H54 (cell line): ENCODE measurements around the gene TMED4.

Experiments
- DNase-seq: peaks from one replicate; pipeline ENCODE4 v3.0.0; 2011; ENCODE audit warnings: low spot score, mixed read lengths; ENCODE audit not compliant: insufficient read length
- FAIRE-seq: peaks from 3 replicates; lab custom pipeline; 2011; peaks lifted over from hg19 to GRCh38; lab: Jason Lieb, UNC
- POLR2A ChIP-seq: IDR thresholded peaks from 2 replicates; pipeline ENCODE4 v1.6.1; 2011; ENCODE audit warnings: low read depth, mild to moderate bottlenecking, low read length

The TMED4 gene

DNA sequence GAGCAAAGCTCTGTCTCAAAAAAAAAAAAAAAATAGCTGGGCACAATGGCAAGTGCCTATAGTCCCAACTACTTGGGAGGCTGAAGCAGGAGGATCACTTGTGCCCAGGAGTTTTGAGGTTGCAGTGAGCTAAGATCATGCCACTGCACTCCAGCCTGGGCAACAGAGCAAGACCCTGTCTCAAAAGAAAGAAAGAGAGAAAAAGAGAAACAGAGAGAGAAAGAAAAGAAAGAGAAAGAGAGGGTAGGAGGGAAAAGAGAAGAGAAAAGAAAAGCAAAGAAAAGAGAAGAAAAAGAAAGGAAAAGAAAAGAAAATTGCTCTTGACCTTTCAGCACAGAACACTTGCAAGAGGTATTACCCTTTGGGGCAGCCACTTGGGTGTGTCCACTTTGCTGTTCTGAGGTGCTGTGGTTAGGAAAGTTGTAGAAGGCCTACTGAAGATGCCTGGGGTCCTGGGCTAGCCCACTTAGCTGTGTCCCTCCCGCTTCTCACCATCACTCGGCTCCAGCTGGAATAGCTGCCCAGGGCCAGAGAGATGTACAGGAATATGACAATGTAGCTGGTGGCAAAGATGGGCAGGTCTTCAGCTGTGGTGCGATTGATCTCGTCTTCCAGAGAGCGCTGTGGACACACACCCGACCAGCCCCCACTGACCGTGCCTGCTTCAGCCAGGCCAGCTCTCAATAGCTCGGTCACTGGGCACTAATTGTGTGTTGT, 46.5 kb downstream of the TMED4 start:
- no peak for FAIRE-seq
- DNase-seq, result no peak
- TF ChIP-seq POLR2A, result no peak

DNA sequence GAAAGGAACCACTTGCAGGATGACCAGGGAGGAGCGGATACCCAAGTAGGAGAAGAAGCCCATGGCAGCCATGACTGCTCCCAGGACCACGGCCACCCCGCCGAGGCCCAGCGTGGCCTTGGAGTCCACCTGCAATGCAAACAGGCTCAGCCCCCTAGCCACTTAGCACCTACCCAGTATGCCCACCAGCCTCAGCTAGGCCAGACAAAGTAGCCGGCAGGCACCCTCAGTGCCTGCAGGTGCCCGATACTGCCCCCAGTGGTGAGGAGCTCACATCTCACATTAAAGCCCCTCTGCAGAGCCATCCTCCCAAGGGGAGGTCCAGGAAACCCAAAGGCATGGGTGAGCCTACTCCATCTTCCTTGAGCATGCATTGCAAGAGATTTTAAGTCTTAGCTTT, 47.5 kb downstream of the TMED4 start:
- DNase-seq, result peak; percentile 94
- no peak for FAIRE-seq
- TF ChIP-seq POLR2A, result no peak

DNA sequence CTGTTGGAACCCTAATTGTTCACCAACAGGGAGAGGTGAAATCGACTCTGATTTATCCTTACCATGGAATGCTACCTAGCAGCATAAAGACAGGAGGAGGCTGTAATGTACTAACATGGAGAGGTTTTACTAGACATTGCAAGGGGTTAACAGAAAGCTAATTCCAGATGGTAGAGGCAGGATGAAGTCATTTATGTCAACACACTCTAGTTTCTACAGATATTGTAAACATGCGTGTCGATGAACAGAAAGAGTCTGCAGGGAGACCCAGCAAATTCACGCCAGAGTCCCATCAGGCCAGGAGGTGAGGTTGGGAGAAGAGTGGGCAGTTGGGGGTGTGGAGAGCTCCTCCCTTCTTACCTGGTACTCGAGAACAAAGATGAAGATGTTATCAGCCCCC, 47.9 kb downstream of the TMED4 start:
- DNase-seq (no peak), FAIRE-seq (no peak)
- no peak for TF ChIP-seq POLR2A

DNA sequence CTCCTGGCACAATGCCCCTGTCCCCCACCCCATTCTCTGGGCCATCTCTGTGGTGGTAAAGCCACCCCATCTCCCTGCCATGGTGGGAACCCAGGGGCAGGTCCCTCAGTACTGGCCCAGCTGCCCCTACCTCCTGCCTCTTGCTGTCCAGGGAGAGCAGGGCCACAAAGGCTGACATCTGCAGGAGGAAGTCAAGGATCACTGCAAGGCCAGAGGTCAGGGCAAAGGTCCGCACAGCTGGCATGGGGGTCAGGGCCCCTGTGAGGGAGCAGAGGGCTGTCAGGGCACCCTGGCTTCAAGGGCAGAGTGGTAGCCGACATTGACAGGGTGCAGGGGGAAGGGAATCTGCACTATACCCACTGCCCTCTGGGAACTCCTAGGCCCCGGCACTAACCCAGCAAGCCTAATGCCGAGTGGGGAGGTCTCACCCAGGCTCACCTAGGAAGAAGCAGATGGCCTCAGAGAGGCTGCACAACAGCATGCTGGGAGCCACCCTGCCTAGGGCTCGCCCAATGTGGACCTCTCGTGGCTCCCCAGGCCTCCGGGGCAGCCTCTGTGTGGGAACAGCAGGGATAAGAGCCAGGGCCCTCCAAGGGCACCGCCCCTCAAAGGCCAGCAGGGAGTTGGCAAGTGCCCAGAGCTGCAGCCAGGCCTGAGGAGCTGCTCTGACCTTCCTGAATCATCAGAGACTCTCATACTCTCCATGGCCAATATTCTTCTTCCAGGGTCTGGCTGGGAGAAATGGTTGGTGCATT, 48.6 kb downstream of the TMED4 start:
- no peak for TF ChIP-seq POLR2A
- DNase-seq (peak; percentile 82), FAIRE-seq (no peak)

DNA sequence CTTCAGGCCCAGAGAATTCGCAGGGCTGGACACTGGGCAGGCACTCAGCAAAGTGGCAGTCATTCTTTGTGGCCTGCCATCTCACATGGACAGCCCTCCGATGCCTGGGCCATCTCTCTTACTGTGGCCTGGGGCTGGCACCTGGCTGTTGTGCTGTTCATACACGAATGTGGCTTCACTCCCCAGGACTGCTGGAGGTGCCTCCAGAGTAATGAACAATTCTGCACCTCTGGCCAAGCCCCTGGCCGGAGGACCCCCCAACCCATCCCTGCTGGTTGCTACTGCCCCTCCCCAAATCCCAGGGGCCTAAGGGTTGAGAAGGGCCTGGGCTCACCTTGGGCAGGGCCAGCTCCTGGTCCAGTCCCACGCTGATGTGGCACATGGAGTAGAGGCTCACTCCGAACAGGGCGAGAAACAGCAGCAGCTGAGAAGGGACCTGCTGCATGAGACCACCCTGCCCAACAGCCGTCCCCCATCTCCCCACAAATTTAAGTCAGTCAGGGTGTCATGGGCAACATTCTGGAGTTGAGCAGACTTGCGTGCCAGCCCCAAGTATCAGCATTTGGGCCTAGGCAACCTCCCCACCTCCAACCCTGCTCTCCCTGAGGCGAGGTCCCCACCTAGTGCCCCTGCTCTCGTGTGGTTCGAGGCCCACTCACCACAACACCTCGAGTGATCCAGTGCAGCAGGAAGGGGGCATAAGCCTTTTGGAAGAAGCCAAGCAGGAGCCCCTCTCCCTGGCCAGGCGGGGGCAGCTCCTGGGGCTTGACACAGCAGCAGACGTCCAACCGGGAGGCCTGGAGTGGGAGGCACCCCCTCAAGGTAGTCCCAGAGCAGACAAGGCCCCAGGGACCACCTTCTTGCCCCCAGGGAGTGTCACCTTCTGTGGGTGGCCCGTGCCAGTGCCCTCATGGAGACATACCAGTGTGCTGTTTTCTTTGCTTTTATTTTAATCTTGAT, 50.3 kb downstream of the TMED4 start:
- TF ChIP-seq POLR2A, result 0 out of 2 replicates have a peak, but pooled peaks have one; percentile 14
- FAIRE-seq (no peak), DNase-seq (no peak)

DNA sequence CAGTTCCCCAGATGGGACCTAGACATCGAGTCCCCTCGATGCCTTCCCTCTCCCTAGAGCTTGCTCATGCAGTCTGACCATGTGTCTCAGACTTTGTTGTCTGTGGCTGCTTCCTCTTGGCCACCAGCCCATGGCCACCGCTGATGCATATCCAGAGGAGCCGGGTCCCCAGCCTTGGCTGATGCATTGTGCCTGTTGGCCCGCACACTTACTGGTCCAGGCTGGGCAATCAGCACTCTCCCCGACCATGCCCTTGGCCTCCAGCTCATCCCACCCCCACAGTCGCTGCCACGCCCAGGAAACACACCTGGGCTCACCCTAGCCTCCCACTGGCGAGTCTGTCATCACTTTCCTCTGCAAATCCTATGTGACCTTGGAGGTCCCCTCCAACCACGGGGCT, 51.0 kb downstream of the TMED4 start:
- FAIRE-seq (no peak), DNase-seq (no peak)
- TF ChIP-seq POLR2A, result no peak
